IMR-90 (cell line): ENCODE results near the gene ZFPL1. TPM values are rescaled to one million over a fixed set of nuclear protein-coding genes. Genes with fewer than 3 reads are reported as not detected.
A peak's percentile ranks its signal among the peaks of the same experiment; 100 is the strongest.

Experiments used
- ATAC-seq: fragments of 200-7000 bp; cut with Tn5 transposase; 2 replicates; pipeline ENCODE4 v1.9.1; 2020; ENCODE audit warnings: low read depth, mild to moderate bottlenecking, moderate library complexity
- BruUV-seq: library from RNA; stranded (reverse); fragments of 400-500 nt; replicated peaks from 2 replicates; lab custom pipeline; 2021; lab: Mats Ljungman, UMichigan
- CTCF ChIA-PET: fragments of 300-600 bp; formaldehyde crosslinking; extraction: SDS; loops from one replicate; lab custom pipeline; 2021; ENCODE audit warnings: antibody characterized with exemption; lab: Yijun Ruan, JAX
- POLR2A ChIA-PET: fragments of 300-600 bp; sonication (Branson Sonifier 250); formaldehyde crosslinking; loops from one replicate; lab custom pipeline; 2022; ENCODE audit warnings: antibody characterized with exemption; ENCODE audit not compliant: unreplicated experiment; lab: Charles Lee
- DNase-seq: peaks from one replicate; pipeline ENCODE4 v3.0.0; 2013
- H2AFZ ChIP-seq: replicated peaks from 2 replicates; pipeline ENCODE3; 2013; ENCODE audit warnings: low read length, mild to moderate bottlenecking; ENCODE audit not compliant: poor library complexity
- H2AK5ac ChIP-seq: 2 replicates; pipeline ENCODE4 v1.6.1; 2013; ENCODE audit warnings: low read depth, low read length, inconsistent platforms
- H2AK9ac ChIP-seq: replicated peaks from 2 replicates; pipeline ENCODE3; 2013; ENCODE audit warnings: mild to moderate bottlenecking, low read depth, low read length, moderate library complexity; ENCODE audit not compliant: poor library complexity
- H2BK120ac ChIP-seq: 2 replicates; pipeline ENCODE4 v1.6.1; 2013; ENCODE audit warnings: low read depth, low read length, inconsistent platforms
- H2BK15ac ChIP-seq: 3 replicates; pipeline ENCODE4 v1.6.1; 2013; ENCODE audit warnings: low read depth, low read length, inconsistent platforms
- H2BK20ac ChIP-seq: 2 replicates; pipeline ENCODE4 v1.6.1; 2013; ENCODE audit warnings: low read depth, mild to moderate bottlenecking, inconsistent platforms, low read length, moderate library complexity
- H2BK5ac ChIP-seq: 2 replicates; pipeline ENCODE4 v1.6.1; 2013; ENCODE audit warnings: mild to moderate bottlenecking, low read depth, low read length, inconsistent platforms; ENCODE audit not compliant: poor library complexity, severe bottlenecking
- H3K14ac ChIP-seq: replicated peaks from 2 replicates; pipeline ENCODE4 v1.6.1; 2013; ENCODE audit warnings: low read depth, low read length, inconsistent platforms
- H3K18ac ChIP-seq: 2 replicates; pipeline ENCODE4 v1.6.1; 2013; ENCODE audit warnings: low read depth, low read length, control low read depth
- H3K23ac ChIP-seq: 2 replicates; pipeline ENCODE4 v1.6.1; 2013; ENCODE audit warnings: low read depth, low read length, inconsistent platforms
- H3K27ac ChIP-seq: 2 replicates; pipeline ENCODE4 v1.5.1; 2013; ENCODE audit warnings: mild to moderate bottlenecking, control low read depth, low read length; ENCODE audit not compliant: insufficient read depth
- H3K27me3 ChIP-seq: 2 replicates; pipeline ENCODE4 v1.6.1; 2013; ENCODE audit warnings: low read length; ENCODE audit not compliant: control insufficient read depth, insufficient read depth
- H3K36me3 ChIP-seq: 2 replicates; pipeline ENCODE4 v1.6.1; 2013; ENCODE audit warnings: low read length, mixed read lengths; ENCODE audit not compliant: control insufficient read depth, insufficient read depth
- H3K4ac ChIP-seq: 2 replicates; pipeline ENCODE4 v1.6.1; 2013; ENCODE audit warnings: low read depth, low read length, inconsistent platforms
- H3K4me1 ChIP-seq: 2 replicates; pipeline ENCODE4 v1.6.1; 2013; ENCODE audit warnings: low read length, mixed read lengths; ENCODE audit not compliant: control insufficient read depth, insufficient read depth
- H3K4me2 ChIP-seq: 2 replicates; pipeline ENCODE4 v1.6.1; 2013; ENCODE audit warnings: low read depth, mild to moderate bottlenecking, control low read depth, low read length, moderate library complexity
- H3K4me3 ChIP-seq: 2 replicates; pipeline ENCODE4 v1.5.1; 2013; ENCODE audit warnings: low read depth, mild to moderate bottlenecking, control low read depth, low read length, moderate library complexity; ENCODE audit not compliant: insufficient read depth
- H3K56ac ChIP-seq: 2 replicates; pipeline ENCODE4 v1.6.1; 2013; ENCODE audit warnings: low read length, inconsistent platforms; ENCODE audit not compliant: insufficient read depth; ENCODE audit errors: extremely low read depth
- H3K79me1 ChIP-seq, 2 experiments: 2 replicates each; pipeline ENCODE4 v1.6.1; 2013; ENCODE audit warnings: low read length in 2 of 2, inconsistent platforms in 1 of 2, low read depth in 1 of 2
- H3K9ac ChIP-seq: 2 replicates; pipeline ENCODE4 v1.6.1; 2013; ENCODE audit warnings: low read depth, low read length, control low read depth
- H3K9me1 ChIP-seq: 2 replicates; pipeline ENCODE4 v1.6.1; 2013; ENCODE audit warnings: low read length, inconsistent platforms; ENCODE audit not compliant: insufficient read depth
- H3K9me3 ChIP-seq: 2 replicates; pipeline ENCODE4 v1.6.1; 2013; ENCODE audit warnings: low read length; ENCODE audit not compliant: control insufficient read depth, insufficient read depth
- H4K20me1 ChIP-seq: 2 replicates; pipeline ENCODE4 v1.6.1; 2013; ENCODE audit warnings: low read length, inconsistent platforms; ENCODE audit not compliant: insufficient read depth
- H4K5ac ChIP-seq: 2 replicates; pipeline ENCODE4 v1.6.1; 2013; ENCODE audit warnings: mild to moderate bottlenecking, low read depth, low read length, control low read depth
- H4K8ac ChIP-seq, 2 experiments: 2 replicates each; pipeline ENCODE4 v1.6.1; 2013; ENCODE audit warnings: low read depth in 2 of 2, low read length in 2 of 2, control low read depth in 1 of 2, inconsistent platforms in 1 of 2
- H4K91ac ChIP-seq: 2 replicates; pipeline ENCODE4 v1.6.1; 2013; ENCODE audit warnings: low read depth, low read length, inconsistent platforms; ENCODE audit not compliant: insufficient read depth
- CTCF ChIP-seq: conservative IDR thresholded peaks from 2 replicates; pipeline ENCODE4 v1.5.1; 2012; ENCODE audit warnings: mild to moderate bottlenecking, low read depth, low read length, improper control_type of control experiment
- MAFK ChIP-seq: IDR thresholded peaks from 2 replicates; pipeline ENCODE4 v1.6.1; 2012; ENCODE audit warnings: low read depth, low read length, improper control_type of control experiment
- MAZ ChIP-seq: IDR thresholded peaks from 2 replicates; pipeline ENCODE4 v1.6.1; 2012; ENCODE audit warnings: low read depth, mild to moderate bottlenecking, low read length, improper control_type of control experiment, moderate library complexity, borderline replicate concordance
- NFE2L2 ChIP-seq: fragments of 150-350 bp; IDR thresholded peaks from 2 replicates; pipeline ENCODE4 v1.6.1; 2016; ENCODE audit warnings: low read depth, mild to moderate bottlenecking, low read length
- RAD21 ChIP-seq: IDR thresholded peaks from 2 replicates; pipeline ENCODE4 v1.6.1; 2012; ENCODE audit warnings: low read length, improper control_type of control experiment
- RCOR1 ChIP-seq: IDR thresholded peaks from 2 replicates; pipeline ENCODE4 v1.6.1; 2012; ENCODE audit warnings: mild to moderate bottlenecking, low read length, improper control_type of control experiment; ENCODE audit not compliant: insufficient replicate concordance
- SMC3 ChIP-seq: fragments of 150-350 bp; IDR thresholded peaks from 2 replicates; pipeline ENCODE4 v1.6.1; 2016; ENCODE audit warnings: low read depth, mild to moderate bottlenecking, antibody characterized with exemption, low read length, moderate library complexity
- USF2 ChIP-seq: fragments of 150-350 bp; IDR thresholded peaks from 2 replicates; pipeline ENCODE4 v1.6.1; 2017; ENCODE audit warnings: mild to moderate bottlenecking, antibody characterized with exemption, low read length, low read depth
- WGBS, 2 experiments: methylation state at CpG; one replicate each; pipeline versions ENCODE4 v1.1.5 to v1.1.7; 2013; ENCODE audit warnings: missing lambda C conversion rate in 2 of 2; ENCODE audit not compliant: insufficient read length in 1 of 2; ENCODE audit errors: extremely low coverage in 2 of 2; 5-methylcytosine and 5-hydroxymethylcytosine counted together
- dilution Hi-C: fragments of 300-500 bp; cut with HindIII; formaldehyde crosslinking; loops from one replicate; pipeline ENCODE4 v1.14.3; 2018; ENCODE audit warnings: low sequenced_read_pairs; ENCODE audit not compliant: unreplicated experiment
- in situ Hi-C: fragments of 300-500 bp; cut with MboI; formaldehyde crosslinking; loops from 3 replicates; pipeline ENCODE4 v1.14.3; 2019; ENCODE audit warnings: low sequenced_read_pairs, inconsistent platforms, mixed read lengths
- intact Hi-C: fragments of 100-400 bp; cut with micrococcal nuclease; formaldehyde crosslinking; loops from 2 replicates; pipeline ENCODE4 v1.10.0; 2022
- polyA plus RNA-seq, 3 experiments: library from polyadenylated mRNA; depleted of rRNA; stranded (reverse); fragments of >200 nt; gene quantifications; 2 replicates each; pipeline ENCODE4 v1.2.3, GENCODE V29; 2012; ENCODE audit warnings: low replicate concordance in 1 of 3
- total RNA-seq: library from RNA; depleted of rRNA; stranded (reverse); fragments of >200 nt; gene quantifications from 2 replicates; pipeline ENCODE4 v1.2.3, GENCODE V29; 2012

Gene ZFPL1
- total and polyA plus RNA-seq, 2 of the 4 experiments (the other 2 are of a cell fraction), result 24.0 to 67.5 TPM

- POLR2A ChIA-PET, result no interaction called here
- TF ChIP-seq CTCF, result no peak
- TF ChIP-seq RAD21, result no peak
- no peak for TF ChIP-seq NFE2L2
- no peak for TF ChIP-seq MAFK
- no peak for TF ChIP-seq RCOR1
- TF ChIP-seq SMC3, result no peak
- no peak for TF ChIP-seq USF2
- no peak for TF ChIP-seq MAZ
- H3K18ac ChIP-seq, result no peak overlapping the region
- no peaks in the 10 kb centered on the region for H4K20me1 ChIP-seq
- H4K91ac ChIP-seq, result no peak overlapping the region
- no peak for DNase-seq
- intact Hi-C loops, result no loop called here
- H2AK5ac ChIP-seq, result no peak overlapping the region
- no peaks in the 10 kb centered on the region for H3K9me3 ChIP-seq
- no peak overlapping the region for H3K14ac ChIP-seq
- H4K5ac ChIP-seq, result no peak overlapping the region
- no peak overlapping the region for H3K9ac ChIP-seq
- H3K56ac ChIP-seq, result no peak overlapping the region
- no peaks in the 10 kb centered on the region for H3K9me1 ChIP-seq
- no peaks in the 10 kb centered on the region for H3K36me3 ChIP-seq
- no peak overlapping the region for H2BK20ac ChIP-seq
- in situ Hi-C loops, result no loop called here
- BruUV-seq, result no TSS peak
- H4K8ac ChIP-seq, result no peak overlapping the region
- ATAC-seq, result no peak
- no peak overlapping the region for H3K4ac ChIP-seq
- H3K27me3 ChIP-seq, result peaks cover 8% of the 10 kb centered on the region; the same call in 1 of the 2 replicates
- no peak overlapping the region for H2BK15ac ChIP-seq
- H2BK5ac ChIP-seq, result no peak overlapping the region
- no peak overlapping the region for H2AK9ac ChIP-seq
- H3K79me1 ChIP-seq, result no peaks in the 10 kb centered on the region
- no peaks in the 10 kb centered on the region for H3K4me1 ChIP-seq
- H3K4me3 ChIP-seq, result no peak overlapping the region
- CTCF ChIA-PET, result no interaction called here
- H3K23ac ChIP-seq, result no peak overlapping the region
- H2BK120ac ChIP-seq, result no peak overlapping the region
- H3K27ac ChIP-seq, result no peak overlapping the region
- 63% methylated on average over 4 of the region's 11 CpGs; no CpG with 5 or more reads in 1 of the 2 experiments for WGBS, 2 experiments
- peak overlapping the region; percentile 33 for H2AFZ ChIP-seq
- H3K4me2 ChIP-seq, result no peak overlapping the region
- dilution Hi-C loops, result no loop called here
Observed at GRCh38 chr11:65066315-65066714, 17.7 kb upstream of the ZFPL1 start.
